GM23338 (cell line): Measurements from ENCODE around the gene HDHD3. TPM values are rescaled to one million over a fixed set of nuclear protein-coding genes. Genes with fewer than 3 reads are reported as not detected.

ENCODE experiments used
- ATAC-seq: fragments of 200-7000 bp; cut with Tn5 transposase; 3 replicates; pipeline ENCODE4 v1.9.1; 2020
- DNase-seq: peaks from one replicate; pipeline ENCODE4 v3.0.0-alpha.2; 2015; ENCODE audit warnings: low spot score
- H2AFZ ChIP-seq: fragments of 200-600 bp; sonication (generic); 2 replicates; pipeline ENCODE4 v1.8.0; 2016; ENCODE audit warnings: antibody characterized with exemption, mild to moderate bottlenecking, moderate library complexity
- H3F3A ChIP-seq: fragments of 200-600 bp; sonication (generic); replicated peaks from 2 replicates; pipeline ENCODE4 v1.8.0; 2017; ENCODE audit warnings: antibody characterized with exemption, mixed run types, low read depth
- H3K27ac ChIP-seq: fragments of 200-600 bp; sonication (generic); 2 replicates; pipeline ENCODE4 v1.6.1; 2016; ENCODE audit warnings: low read depth
- H3K27me3 ChIP-seq: fragments of 200-600 bp; sonication (generic); 2 replicates; pipeline ENCODE4 v1.8.0; 2016; ENCODE audit warnings: mild to moderate bottlenecking, mixed run types, moderate library complexity; ENCODE audit not compliant: insufficient read depth
- H3K36me3 ChIP-seq: fragments of 200-600 bp; sonication (generic); 2 replicates; pipeline ENCODE4 v1.8.0; 2016; ENCODE audit warnings: mild to moderate bottlenecking; ENCODE audit not compliant: insufficient read depth
- H3K4me1 ChIP-seq: fragments of 200-600 bp; sonication (generic); 2 replicates; pipeline ENCODE4 v1.8.0; 2016; ENCODE audit warnings: mild to moderate bottlenecking, moderate library complexity; ENCODE audit not compliant: insufficient read depth
- H3K4me2 ChIP-seq: fragments of 200-600 bp; sonication (generic); 2 replicates; pipeline ENCODE4 v1.7.1; 2017; ENCODE audit warnings: mixed run types
- H3K4me3 ChIP-seq: fragments of 200-600 bp; sonication (generic); 2 replicates; pipeline ENCODE4 v1.6.1; 2016; ENCODE audit warnings: mixed run types
- H3K79me2 ChIP-seq: fragments of 200-600 bp; sonication (generic); replicated peaks from 2 replicates; pipeline ENCODE4 v1.8.0; 2017; ENCODE audit warnings: mild to moderate bottlenecking; ENCODE audit not compliant: insufficient read depth
- H3K9me2 ChIP-seq: fragments of 200-600 bp; sonication (generic); 2 replicates; pipeline ENCODE4 v1.8.0; 2017; ENCODE audit not compliant: insufficient read depth
- H4K20me1 ChIP-seq: fragments of 200-600 bp; sonication (generic); replicated peaks from 2 replicates; pipeline ENCODE4 v1.8.0; 2017; ENCODE audit warnings: mild to moderate bottlenecking; ENCODE audit not compliant: insufficient read depth
- H3K27ac Mint-ChIP-seq: 2 replicates; pipeline ENCODE4 v1.8.0; 2020; ENCODE audit warnings: inconsistent platforms, mild to moderate bottlenecking, moderate library complexity, mixed read lengths
- H3K27me3 Mint-ChIP-seq: 3 replicates; pipeline ENCODE4 v1.8.0; 2022; ENCODE audit warnings: low read depth, mild to moderate bottlenecking, moderate library complexity, mixed read lengths, inconsistent platforms; ENCODE audit not compliant: insufficient read depth, poor library complexity
- H3K36me3 Mint-ChIP-seq: 3 replicates; pipeline ENCODE4 v1.8.0; 2021; ENCODE audit warnings: low read depth, mild to moderate bottlenecking, inconsistent platforms, moderate library complexity, mixed read lengths
- H3K4me1 Mint-ChIP-seq: 3 replicates; pipeline ENCODE4 v1.8.0; 2020; ENCODE audit warnings: mild to moderate bottlenecking, inconsistent platforms, mixed read lengths
- H3K4me3 Mint-ChIP-seq: 3 replicates; pipeline ENCODE4 v1.8.0; 2021; ENCODE audit warnings: moderate library complexity, mild to moderate bottlenecking, inconsistent platforms, mixed read lengths
- H3K9me3 Mint-ChIP-seq: 3 replicates; pipeline ENCODE4 v1.8.0; 2020; ENCODE audit warnings: moderate library complexity, mild to moderate bottlenecking, inconsistent platforms, mixed read lengths
- CTCF ChIP-seq, 2 experiments: fragments of 200-600 bp in 1 of 2; sonication (generic) in 1 of 2; conservative IDR thresholded peaks; 2 replicates each; pipeline versions ENCODE4 v1.5.1 to v1.6.1; 2016 to 2017; ENCODE audit warnings: antibody characterized with exemption in 2 of 2, low read depth in 2 of 2, mild to moderate bottlenecking in 2 of 2, moderate library complexity in 1 of 2
- ETS1 ChIP-seq: IDR thresholded peaks from 2 replicates; pipeline ENCODE4 v1.6.1; 2016; ENCODE audit warnings: antibody characterized with exemption
- JUNB ChIP-seq: IDR thresholded peaks from one replicate; pipeline ENCODE4 v1.6.1; 2016; ENCODE audit warnings: antibody characterized with exemption; ENCODE audit not compliant: unreplicated experiment
- NANOG ChIP-seq: IDR thresholded peaks from 2 replicates; pipeline ENCODE4 v1.6.1; 2016; ENCODE audit warnings: antibody characterized with exemption, borderline replicate concordance
- POLR2AphosphoS5 ChIP-seq: IDR thresholded peaks from 2 replicates; pipeline ENCODE4 v1.6.1; 2016; ENCODE audit warnings: antibody characterized with exemption, low read depth
- REST ChIP-seq: IDR thresholded peaks from one replicate; pipeline ENCODE4 v1.6.1; 2018; ENCODE audit warnings: antibody characterized with exemption; ENCODE audit not compliant: unreplicated experiment
- ZNF331 ChIP-seq: fragments of 250-450 bp; sonication (Bioruptor Pico); IDR thresholded peaks from 2 replicates; pipeline ENCODE4 v1.5.0; 2020; ENCODE audit warnings: low read depth, mild to moderate bottlenecking, moderate library complexity
- ZNF462 ChIP-seq: fragments of 250-450 bp; sonication (Bioruptor Pico); IDR thresholded peaks from 2 replicates; pipeline ENCODE4 v1.5.0; 2020; ENCODE audit warnings: mild to moderate bottlenecking, moderate library complexity
- polyA plus RNA-seq: library from polyadenylated mRNA; unstranded; fragments of >200 nt; fragmentation: Nextera tagmentation; extraction: Ambion mirVana; gene quantifications from 2 replicates; pipeline ENCODE4 v1.2.1, GENCODE V29; 2016
- total RNA-seq: library from RNA; depleted of rRNA; stranded (reverse); fragments of >200 nt; shearing (Covaris generic); gene quantifications from 2 replicates; pipeline ENCODE4 v1.2.3, GENCODE V29; 2014

Gene HDHD3
- total and polyA plus RNA-seq, 2 experiments from 2014 or later, result 9.5 to 17.7 TPM

- Mint-ChIP-seq H3K27me3 (peaks cover 2% of the 10 kb centered on the region), H3K27ac (no peak overlapping the region), H3K9me3 (no peaks in the 10 kb centered on the region), H3K4me3 (no peak overlapping the region), H3K4me1 (peaks cover 4% of the 10 kb centered on the region), H3K36me3 (peaks cover 6% of the 10 kb centered on the region; the same call in 2 of the 3 replicates)
- H3K4me2 ChIP-seq, result no peak overlapping the region
- no peaks in the 10 kb centered on the region for H3K36me3 ChIP-seq
- TF ChIP-seq NANOG (no peak), JUNB (no peak), ZNF462 (CRISPR knock-in tag) (no peak), ZNF331 (CRISPR knock-in tag) (no peak), CTCF (conservative IDR thresholded peaks at IDR 0.05; ENCODE audit: low read depth in 2 of 2) (no peak), ETS1 (no peak), REST (no peak), POLR2AphosphoS5 (no peak)
- H3K9me2 ChIP-seq, result no peaks in the 10 kb centered on the region
- H3F3A ChIP-seq, result no peaks in the 10 kb centered on the region
- ATAC-seq (no peak; the same call in 2 of the 3 replicates), DNase-seq (no peak)
- H3K27me3 ChIP-seq, result no peaks in the 10 kb centered on the region
- no peak overlapping the region for H3K4me3 ChIP-seq
- no peaks in the 10 kb centered on the region for H4K20me1 ChIP-seq
- no peaks in the 10 kb centered on the region for H3K79me2 ChIP-seq
- no peak overlapping the region for H3K27ac ChIP-seq
- H2AFZ ChIP-seq, result no peak overlapping the region
- H3K4me1 ChIP-seq, result no peaks in the 10 kb centered on the region
Observed at GRCh38 chr9:113370806-113371325, 5.9 kb downstream of the HDHD3 start.
